ENCODE data around the gene PRKN.

Gene PRKN

GRCh38 chr6:161453558-161453957 lies 1274.0 kb downstream of the PRKN start:
- DNase-seq, result no peak

- no peak for DNase-seq
Observed at GRCh38 chr6:161452241-161452640, 1275.3 kb downstream of the PRKN start.

- no peak for DNase-seq
Observed at GRCh38 chr6:161449521-161449920, 1278.0 kb downstream of the PRKN start.

- no peak for DNase-seq
Observed at GRCh38 chr6:161446949-161447348, 1280.6 kb downstream of the PRKN start.

GRCh38 chr6:161446296-161446925 lies 1281.2 kb downstream of the PRKN start:
- DNase-seq, result no peak

- DNase-seq, result no peak
Observed at GRCh38 chr6:161445021-161445799, 1282.4 kb downstream of the PRKN start.

- no peak for DNase-seq
Observed at GRCh38 chr6:161444464-161444863, 1283.1 kb downstream of the PRKN start.

GRCh38 chr6:161443848-161444247 lies 1283.7 kb downstream of the PRKN start:
- DNase-seq, result no peak

GRCh38 chr6:161442420-161442819 lies 1285.1 kb downstream of the PRKN start:
- DNase-seq, result no peak

- no peak for DNase-seq
Observed at GRCh38 chr6:161440299-161440698, 1287.3 kb downstream of the PRKN start.

- DNase-seq, result no peak
Observed at GRCh38 chr6:161439093-161439492, 1288.5 kb downstream of the PRKN start.

GRCh38 chr6:161438430-161439030 lies 1289.0 kb downstream of the PRKN start:
- no peak for DNase-seq

GRCh38 chr6:161437851-161438250 lies 1289.7 kb downstream of the PRKN start:
- DNase-seq, result no peak

GRCh38 chr6:161436106-161436876 lies 1291.3 kb downstream of the PRKN start:
- DNase-seq, result no peak

GRCh38 chr6:161435748-161436070 lies 1291.9 kb downstream of the PRKN start:
- no peak for DNase-seq

- DNase-seq, result no peak
Observed at GRCh38 chr6:161434921-161435747, 1292.4 kb downstream of the PRKN start.

GRCh38 chr6:161434350-161434749 lies 1293.2 kb downstream of the PRKN start:
- DNase-seq, result no peak

- no peak for DNase-seq
Observed at GRCh38 chr6:161432546-161432945, 1295.0 kb downstream of the PRKN start.

- DNase-seq, result no peak
Observed at GRCh38 chr6:161429921-161430490, 1297.6 kb downstream of the PRKN start.

- DNase-seq, result no peak
Observed at GRCh38 chr6:161424421-161424820, 1303.1 kb downstream of the PRKN start.

GRCh38 chr6:161422710-161423680 lies 1304.6 kb downstream of the PRKN start:
- no peak for DNase-seq

All from stimulated activated CD4-positive, alpha-beta T cell treated with anti-CD3 and anti-CD28 coated beads, Interleukin-4, amount 100 ng/mL, for 24 hours (primary cell).